ENCODE results near the gene PDE4D.

Gene PDE4D

GRCh38 chr5:59088546-59088945, 805.0 kb downstream of the PDE4D start:
- Histone ChIP-seq H3K4me3 (ENCODE audit: extremely low read depth, insufficient read depth, low read length, poor library complexity, severe bottlenecking) (no peak overlapping the region), H3K36me3 (ENCODE audit: control insufficient read depth, insufficient read depth, low read length) (no peaks in the 10 kb centered on the region), H3K4me1 (ENCODE audit: control insufficient read depth, insufficient read depth, low read length, poor library complexity, severe bottlenecking) (no peaks in the 10 kb centered on the region), H3K27ac (ENCODE audit: low read depth, low read length, severe bottlenecking) (no peak overlapping the region), H3K9me3 (ENCODE audit: control insufficient read depth, low read length) (no peaks in the 10 kb centered on the region)

GRCh38 chr5:59086024-59086423, 807.5 kb downstream of the PDE4D start:
- H3K27ac ChIP-seq (ENCODE audit: low read depth, low read length, severe bottlenecking) = no peak overlapping the region
- no CpG with 5 or more reads among the region's 1 CpG for WGBS, 2 experiments (ENCODE audit: insufficient coverage in 2 of 2)
- H3K9me3 ChIP-seq (ENCODE audit: control insufficient read depth, low read length) = no peaks in the 10 kb centered on the region
- no peaks in the 10 kb centered on the region for H3K4me1 ChIP-seq (ENCODE audit: control insufficient read depth, insufficient read depth, low read length, poor library complexity, severe bottlenecking)
- H3K4me3 ChIP-seq (ENCODE audit: extremely low read depth, insufficient read depth, low read length, poor library complexity, severe bottlenecking) = no peak overlapping the region
- no peaks in the 10 kb centered on the region for H3K36me3 ChIP-seq (ENCODE audit: control insufficient read depth, insufficient read depth, low read length)

- H3K27ac ChIP-seq (ENCODE audit: low read depth, low read length, severe bottlenecking) = no peak overlapping the region
- peaks cover 6% of the 10 kb centered on the region for H3K4me1 ChIP-seq (ENCODE audit: control insufficient read depth, insufficient read depth, low read length, poor library complexity, severe bottlenecking)
- no CpG with 5 or more reads among the region's 1 CpG for whole genome bisulfite sequencing, 2 experiments (ENCODE audit: insufficient coverage in 2 of 2)
- H3K36me3 ChIP-seq (ENCODE audit: control insufficient read depth, insufficient read depth, low read length) = no peaks in the 10 kb centered on the region
- no peak overlapping the region for H3K4me3 ChIP-seq (ENCODE audit: extremely low read depth, insufficient read depth, low read length, poor library complexity, severe bottlenecking)
- no peaks in the 10 kb centered on the region for H3K9me3 ChIP-seq (ENCODE audit: control insufficient read depth, low read length)
Observed at GRCh38 chr5:59081693-59082092, 811.8 kb downstream of the PDE4D start.

- no peak overlapping the region for H3K4me3 ChIP-seq (ENCODE audit: extremely low read depth, insufficient read depth, low read length, poor library complexity, severe bottlenecking)
- H3K9me3 ChIP-seq (ENCODE audit: control insufficient read depth, low read length) = no peaks in the 10 kb centered on the region
- H3K36me3 ChIP-seq (ENCODE audit: control insufficient read depth, insufficient read depth, low read length) = no peaks in the 10 kb centered on the region
- H3K27ac ChIP-seq (ENCODE audit: low read depth, low read length, severe bottlenecking) = peak overlapping the region; percentile 82
- 70 to 80% methylated on average over 5 of the region's 7 CpGs for WGBS, 2 experiments (ENCODE audit: insufficient coverage in 2 of 2)
- H3K4me1 ChIP-seq (ENCODE audit: control insufficient read depth, insufficient read depth, low read length, poor library complexity, severe bottlenecking) = peaks cover 6% of the 10 kb centered on the region
Observed at GRCh38 chr5:59079622-59080620, 813.6 kb downstream of the PDE4D start.

GRCh38 chr5:59071755-59072549, 821.6 kb downstream of the PDE4D start:
- H3K4me3 ChIP-seq (ENCODE audit: extremely low read depth, insufficient read depth, low read length, poor library complexity, severe bottlenecking) = no peak overlapping the region
- 85 to 100% methylated on average over 5 of the region's 12 CpGs for WGBS, 2 experiments (ENCODE audit: insufficient coverage in 2 of 2)
- no peaks in the 10 kb centered on the region for H3K9me3 ChIP-seq (ENCODE audit: control insufficient read depth, low read length)
- H3K4me1 ChIP-seq (ENCODE audit: control insufficient read depth, insufficient read depth, low read length, poor library complexity, severe bottlenecking) = peaks cover 7% of the 10 kb centered on the region
- no peak overlapping the region for H3K27ac ChIP-seq (ENCODE audit: low read depth, low read length, severe bottlenecking)
- H3K36me3 ChIP-seq (ENCODE audit: control insufficient read depth, insufficient read depth, low read length) = no peaks in the 10 kb centered on the region

- H3K27ac ChIP-seq (ENCODE audit: low read depth, low read length, severe bottlenecking) = peak overlapping the region; percentile 52
- WGBS, 2 experiments (ENCODE audit: insufficient coverage in 2 of 2) = 43% methylated on average over 1 of the region's 2 CpGs; no CpG with 5 or more reads in 1 of the 2 experiments
- H3K4me3 ChIP-seq (ENCODE audit: extremely low read depth, insufficient read depth, low read length, poor library complexity, severe bottlenecking) = no peak overlapping the region
- H3K4me1 ChIP-seq (ENCODE audit: control insufficient read depth, insufficient read depth, low read length, poor library complexity, severe bottlenecking) = peaks cover 7% of the 10 kb centered on the region
- no peaks in the 10 kb centered on the region for H3K9me3 ChIP-seq (ENCODE audit: control insufficient read depth, low read length)
- no peaks in the 10 kb centered on the region for H3K36me3 ChIP-seq (ENCODE audit: control insufficient read depth, insufficient read depth, low read length)
Observed at GRCh38 chr5:59069438-59070079, 824.0 kb downstream of the PDE4D start.

GRCh38 chr5:59067956-59068656, 825.4 kb downstream of the PDE4D start:
- H3K4me1 ChIP-seq (ENCODE audit: control insufficient read depth, insufficient read depth, low read length, poor library complexity, severe bottlenecking) = peaks cover 7% of the 10 kb centered on the region
- H3K36me3 ChIP-seq (ENCODE audit: control insufficient read depth, insufficient read depth, low read length) = no peaks in the 10 kb centered on the region
- WGBS, 2 experiments (ENCODE audit: insufficient coverage in 2 of 2) = 83% methylated on average over 1 of the region's 4 CpGs; no CpG with 5 or more reads in 1 of the 2 experiments
- no peak overlapping the region for H3K27ac ChIP-seq (ENCODE audit: low read depth, low read length, severe bottlenecking)
- H3K4me3 ChIP-seq (ENCODE audit: extremely low read depth, insufficient read depth, low read length, poor library complexity, severe bottlenecking) = no peak overlapping the region
- no peaks in the 10 kb centered on the region for H3K9me3 ChIP-seq (ENCODE audit: control insufficient read depth, low read length)

- no peak overlapping the region for H3K27ac ChIP-seq (ENCODE audit: low read depth, low read length, severe bottlenecking)
- H3K9me3 ChIP-seq (ENCODE audit: control insufficient read depth, low read length) = no peaks in the 10 kb centered on the region
- WGBS, 2 experiments (ENCODE audit: insufficient coverage in 2 of 2) = no CpG with 5 or more reads among the region's 5 CpGs
- peaks cover 7% of the 10 kb centered on the region for H3K4me1 ChIP-seq (ENCODE audit: control insufficient read depth, insufficient read depth, low read length, poor library complexity, severe bottlenecking)
- no peak overlapping the region for H3K4me3 ChIP-seq (ENCODE audit: extremely low read depth, insufficient read depth, low read length, poor library complexity, severe bottlenecking)
- H3K36me3 ChIP-seq (ENCODE audit: control insufficient read depth, insufficient read depth, low read length) = no peaks in the 10 kb centered on the region
Observed at GRCh38 chr5:59066367-59067163, 827.0 kb downstream of the PDE4D start.

- Histone ChIP-seq H3K36me3 (ENCODE audit: control insufficient read depth, insufficient read depth, low read length) (no peaks in the 10 kb centered on the region), H3K27ac (ENCODE audit: low read depth, low read length, severe bottlenecking) (no peak overlapping the region), H3K4me1 (ENCODE audit: control insufficient read depth, insufficient read depth, low read length, poor library complexity, severe bottlenecking) (peaks cover 7% of the 10 kb centered on the region), H3K9me3 (ENCODE audit: control insufficient read depth, low read length) (no peaks in the 10 kb centered on the region), H3K4me3 (ENCODE audit: extremely low read depth, insufficient read depth, low read length, poor library complexity, severe bottlenecking) (no peak overlapping the region)
- no CpG with 5 or more reads among the region's 1 CpG for WGBS, 2 experiments (ENCODE audit: insufficient coverage in 2 of 2)
Observed at GRCh38 chr5:59065554-59065953, 828.0 kb downstream of the PDE4D start.
